HG02852 (cell line): ENCODE data around the gene PPP1R26.
"Not testable (repeated sequence)": the region's sequence is repeated elsewhere in the genome, so short reads cannot be mapped to it uniquely, and the experiment has no call there.

Source experiments
- ATAC-seq: cut with Tn5 transposase; IDR thresholded peaks from one replicate; pipeline ENCODE4 v1.9.1; 2021; ENCODE audit warnings: mild to moderate bottlenecking, moderate library complexity; ENCODE audit not compliant: unreplicated experiment

The PPP1R26 gene

GRCh38 chr9:135458478-135458877 lies 21.1 kb upstream of the PPP1R26 start:
- not testable (repeated sequence) for ATAC-seq

DNA sequence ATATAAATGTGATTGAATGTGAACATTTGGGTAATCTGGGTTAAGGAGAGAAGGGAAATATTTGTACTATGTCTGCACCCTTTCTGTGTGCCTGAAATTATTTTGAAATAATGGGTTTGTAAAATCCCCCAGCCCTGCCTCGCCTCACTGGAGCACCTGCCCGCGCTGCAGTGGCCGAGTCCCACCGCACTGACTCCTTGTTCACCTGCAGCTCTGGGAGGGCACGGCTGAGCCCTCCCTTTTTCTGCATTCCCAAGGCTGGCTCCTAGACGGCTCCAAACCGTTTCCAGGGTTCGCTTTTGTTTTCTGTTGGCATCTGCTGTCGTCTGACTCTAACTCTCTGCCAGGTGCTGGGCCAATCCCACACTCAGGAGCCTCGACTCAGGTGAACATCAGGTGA lies 17.6 kb upstream of the PPP1R26 start:
- ATAC-seq, result no peak

DNA sequence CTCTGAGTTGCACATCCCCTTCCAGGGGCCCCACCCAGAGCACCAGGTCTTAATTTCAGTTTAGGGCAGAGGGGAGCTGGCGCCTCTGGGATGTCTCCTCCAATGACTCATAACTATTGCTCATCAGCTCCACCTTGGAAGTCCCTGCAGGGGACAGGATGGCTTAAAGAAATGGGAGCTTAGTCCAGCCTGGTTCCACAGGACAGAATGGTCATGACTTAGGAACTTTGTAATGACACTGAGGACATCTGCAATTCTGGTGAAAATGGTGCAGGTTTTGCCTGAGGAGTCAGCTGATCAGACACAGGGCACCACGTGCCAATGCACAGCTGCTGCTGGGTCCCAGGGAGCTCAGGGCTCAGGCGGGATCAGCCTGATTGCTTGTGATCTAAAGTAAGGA lies 16.4 kb upstream of the PPP1R26 start:
- no peak for ATAC-seq

GRCh38 chr9:135464181-135464580 lies 15.4 kb upstream of the PPP1R26 start:
- ATAC-seq, result no peak

GRCh38 chr9:135468854-135469521 lies 10.6 kb upstream of the PPP1R26 start:
- ATAC-seq, result no peak

- ATAC-seq, result no peak
Observed at GRCh38 chr9:135471791-135472640, 7.6 kb upstream of the PPP1R26 start.

- no peak for ATAC-seq
Observed at GRCh38 chr9:135473972-135474543, 5.5 kb upstream of the PPP1R26 start.

- no peak for ATAC-seq
Observed at GRCh38 chr9:135474915-135475314, 4.7 kb upstream of the PPP1R26 start.

GRCh38 chr9:135476561-135477355 lies 2.8 kb upstream of the PPP1R26 start:
- no peak for ATAC-seq

DNA sequence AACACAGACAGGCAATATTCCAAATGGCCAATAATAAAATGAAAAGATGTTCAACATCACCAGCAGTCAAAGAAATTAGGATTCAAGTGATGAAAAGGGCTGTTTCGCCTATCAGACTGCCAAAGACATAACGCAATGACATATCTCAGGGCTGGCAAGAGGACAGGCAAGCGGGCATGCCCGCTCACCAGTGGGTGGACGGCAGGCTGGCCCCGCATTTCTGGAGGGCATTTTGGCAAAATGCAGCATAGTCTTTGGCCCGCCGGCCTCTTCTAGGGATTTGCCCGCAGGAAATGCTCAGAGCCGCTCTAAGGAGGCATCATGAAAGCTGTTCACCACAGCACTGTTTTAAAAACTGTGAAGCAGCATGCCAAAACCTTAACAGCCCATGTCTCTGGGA lies 1.4 kb upstream of the PPP1R26 start:
- ATAC-seq, result no peak

DNA sequence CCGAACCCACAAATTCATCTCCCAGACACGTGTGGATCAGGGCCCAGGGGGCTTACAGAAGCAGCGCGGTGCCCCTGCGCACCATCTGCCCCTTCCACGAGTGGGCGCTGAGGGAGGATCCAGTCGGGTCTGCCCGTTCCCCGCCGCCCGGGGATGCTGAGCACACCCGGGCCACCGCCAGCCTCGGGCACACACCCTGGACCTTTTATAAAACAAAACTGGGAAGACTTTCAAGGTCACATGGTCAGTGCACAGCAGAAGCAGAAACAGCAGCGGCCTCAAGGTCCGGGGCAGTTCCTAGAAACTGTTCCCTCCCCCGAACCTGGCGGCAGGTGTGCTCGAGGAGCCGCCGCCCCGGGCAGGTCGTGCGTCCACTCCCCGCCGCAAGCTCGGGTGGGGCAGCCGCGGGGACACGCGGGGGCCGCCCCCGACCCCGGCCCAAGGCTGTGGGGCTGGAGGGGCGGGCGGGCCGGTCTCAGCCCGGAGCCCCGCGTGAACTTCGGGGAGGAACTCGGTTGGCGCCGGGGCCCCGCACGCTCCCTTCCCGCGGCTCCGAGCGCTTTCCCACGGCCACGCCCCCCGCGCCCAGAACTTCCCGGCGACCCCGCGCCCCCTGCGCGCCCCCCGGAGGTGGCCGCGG lies 633 bp upstream of the PPP1R26 start:
- ATAC-seq, result no peak

DNA sequence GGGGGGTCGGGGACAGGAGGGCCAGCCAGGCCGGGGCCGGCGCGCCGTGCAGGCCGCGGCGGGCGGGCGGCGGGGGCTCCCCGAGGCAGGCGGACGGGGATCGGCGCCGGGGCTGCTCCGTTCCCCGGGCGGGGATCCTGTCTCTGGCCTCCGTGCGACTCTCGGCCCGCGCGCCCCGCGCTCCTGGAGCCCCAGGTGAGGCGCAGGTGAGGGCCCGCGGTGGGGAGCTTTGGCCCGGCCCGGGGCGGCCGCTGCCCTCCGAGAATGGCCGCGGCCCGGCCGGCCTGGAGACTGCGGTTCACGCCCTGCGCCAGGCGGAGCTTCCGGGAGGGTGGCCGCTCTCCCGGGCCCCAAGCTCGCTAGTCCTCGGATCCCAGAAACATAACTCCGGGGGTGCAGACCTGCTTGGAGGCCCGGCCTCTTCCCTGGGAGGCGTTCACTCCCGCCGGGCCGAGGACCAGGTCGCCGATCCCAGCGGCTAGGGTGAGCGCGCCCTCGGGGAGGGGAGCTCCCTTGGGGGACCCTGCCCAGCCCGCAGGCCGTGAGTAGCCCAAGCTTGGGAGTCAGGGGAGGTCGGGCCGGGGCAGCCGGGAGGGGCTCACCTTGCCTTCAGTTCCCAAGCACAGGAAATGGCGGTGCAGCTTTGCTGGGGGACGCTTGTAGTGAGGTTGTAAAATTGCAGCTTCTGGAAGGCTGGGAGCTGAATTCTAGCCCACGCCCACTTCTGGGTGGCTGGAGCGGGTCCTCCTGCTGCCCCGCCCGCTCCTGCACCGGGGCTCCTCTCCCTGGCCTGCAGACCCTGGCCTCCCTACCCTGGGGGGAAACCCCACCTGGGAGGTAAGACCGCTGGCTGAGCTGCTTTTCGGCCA lies 723 bp downstream of the PPP1R26 start:
- no peak for ATAC-seq

- ATAC-seq, result no peak
Observed at GRCh38 chr9:135480940-135481310, 1.3 kb downstream of the PPP1R26 start.

DNA sequence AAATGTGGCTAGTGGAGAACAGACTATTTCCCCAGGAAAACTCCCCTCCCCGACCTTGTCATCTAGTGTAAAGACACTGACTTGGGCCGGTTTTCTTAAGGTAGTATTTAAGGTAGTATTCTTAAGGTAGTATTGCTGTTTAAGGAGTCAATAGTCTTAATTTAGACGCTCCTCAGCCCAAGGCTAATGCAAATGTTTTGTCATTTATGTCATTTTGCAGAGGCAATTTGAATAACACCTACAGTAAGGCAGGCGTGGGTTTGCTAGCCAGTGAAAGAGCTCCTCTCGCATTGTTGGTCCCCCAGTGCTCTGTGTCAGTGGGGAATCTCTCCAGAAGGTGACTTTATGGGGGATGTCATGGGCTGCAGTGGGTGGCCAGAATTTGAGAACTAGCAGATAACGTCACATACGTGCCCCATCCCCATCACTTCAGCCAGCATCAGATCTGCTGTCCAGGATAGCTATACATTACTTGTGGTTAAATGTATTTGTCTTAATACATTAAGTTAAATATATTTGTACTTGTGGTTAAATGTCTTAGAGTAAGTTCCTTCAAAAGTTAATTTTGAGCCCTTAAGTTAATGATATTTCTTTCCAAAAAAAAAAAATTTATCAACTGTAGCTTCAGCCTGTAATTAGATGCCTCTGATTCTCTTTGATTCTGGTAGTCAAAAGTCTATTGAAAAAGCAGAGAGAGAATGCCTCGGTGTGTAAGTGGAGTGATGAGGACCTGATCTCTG lies 2.6 kb downstream of the PPP1R26 start:
- no peak for ATAC-seq

GRCh38 chr9:135484460-135485277 lies 5.1 kb downstream of the PPP1R26 start:
- ATAC-seq, result no peak

- no peak for ATAC-seq
Observed at GRCh38 chr9:135485385-135485784, 5.8 kb downstream of the PPP1R26 start.

GRCh38 chr9:135485832-135486231 lies 6.2 kb downstream of the PPP1R26 start:
- no peak for ATAC-seq
